Stimulated activated CD4-positive, alpha-beta T cell treated with anti-CD3 and anti-CD28 coated beads, Interleukin-1b, Interleukin-23, amount 100 ng/mL, for 4 hours (primary cell): ENCODE results near the gene TRAIP.
"Not testable (repeated sequence)": the region's sequence is repeated elsewhere in the genome, so short reads cannot be mapped to it uniquely, and the experiment has no call there.

Source experiments
- DNase-seq, 2 donors: peaks; one replicate each; pipeline ENCODE4 v3.0.0-alpha.2; 2020; ENCODE audit warnings: low read depth in 2 of 2

The TRAIP gene

DNA sequence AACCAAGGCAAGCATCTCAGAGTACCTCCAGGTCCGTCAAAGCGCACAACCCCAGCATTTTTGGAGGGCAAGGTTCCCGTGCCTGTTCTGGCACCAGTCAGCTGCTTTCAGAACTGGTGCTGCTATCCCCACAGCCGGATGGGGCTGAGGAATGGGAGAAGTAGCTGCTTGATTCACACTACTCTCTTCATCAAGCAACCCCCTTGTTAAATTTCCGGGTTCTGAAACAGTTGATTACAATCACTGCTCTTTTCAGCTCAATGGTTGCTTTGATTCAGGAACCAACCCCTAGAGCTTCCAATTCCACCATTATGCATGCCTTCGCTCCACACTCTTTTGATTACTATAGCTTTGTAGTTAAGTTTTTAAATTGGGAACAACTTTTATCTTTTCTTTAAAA is 30.3 kb downstream of the TRAIP start:
- DNase-seq: no peak

DNA sequence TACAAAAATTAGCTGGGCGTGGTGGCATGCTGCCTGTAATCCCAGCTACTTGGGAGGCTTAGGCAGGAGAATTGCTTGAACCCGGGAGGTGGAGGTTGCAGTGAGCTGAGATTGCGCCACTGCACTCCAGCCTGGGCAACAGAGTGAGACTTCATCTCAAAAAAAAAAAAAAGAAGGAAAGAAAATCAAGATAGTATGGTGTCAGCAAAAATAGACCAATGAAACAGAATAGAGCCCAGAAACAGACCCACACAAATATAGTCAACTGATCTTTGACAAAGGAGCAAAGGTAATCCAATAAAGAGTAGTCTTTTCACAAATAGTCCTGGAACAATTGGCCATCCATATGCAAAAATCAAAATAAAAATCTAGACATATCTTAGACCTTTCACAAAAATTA is 33.2 kb downstream of the TRAIP start:
- not testable (repeated sequence) for DNase-seq

- DNase-seq: no peak
Measured at GRCh38 chr3:49813497-49814174, 42.7 kb downstream of the TRAIP start, which contains the start of gene UBA7. Gene UBA7 (minus strand): TSS chr3:49813953. CDS start chr3:49813787, 166 bp downstream.

DNA sequence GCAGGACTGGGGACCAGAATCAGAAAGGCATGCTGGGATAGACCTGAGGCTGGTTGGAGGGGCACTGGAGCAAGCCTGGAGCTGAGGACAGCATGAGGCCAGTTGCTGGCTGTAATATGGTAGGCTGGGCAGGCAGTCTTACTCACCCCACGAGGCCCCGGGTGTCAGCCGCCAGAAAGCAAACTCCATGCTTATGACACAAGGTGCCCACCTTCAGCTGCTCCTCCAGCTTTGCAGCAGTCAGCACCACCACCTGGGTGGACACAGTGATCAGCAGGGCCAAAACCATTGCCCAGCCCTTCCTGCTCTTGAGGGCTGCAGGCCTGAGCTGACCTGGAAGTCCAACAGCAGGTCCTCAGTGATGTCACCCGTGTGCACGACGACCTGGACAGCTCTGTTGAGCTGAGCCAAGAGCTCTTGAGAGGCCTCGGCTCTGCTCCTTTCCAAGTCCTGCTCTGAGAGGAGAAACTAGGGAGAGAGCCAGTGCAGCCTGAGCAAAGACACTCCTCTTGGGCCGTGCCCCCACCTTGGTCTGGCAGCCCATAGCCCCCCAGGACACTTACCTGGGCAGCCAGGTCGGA is 43.4 kb downstream of the TRAIP start:
- DNase-seq: no peak

- DNase-seq: no peak
Measured at GRCh38 chr3:49807431-49808114, 48.8 kb downstream of the TRAIP start.

GRCh38 chr3:49806850-49807249 is 49.5 kb downstream of the TRAIP start:
- DNase-seq: no peak

DNA sequence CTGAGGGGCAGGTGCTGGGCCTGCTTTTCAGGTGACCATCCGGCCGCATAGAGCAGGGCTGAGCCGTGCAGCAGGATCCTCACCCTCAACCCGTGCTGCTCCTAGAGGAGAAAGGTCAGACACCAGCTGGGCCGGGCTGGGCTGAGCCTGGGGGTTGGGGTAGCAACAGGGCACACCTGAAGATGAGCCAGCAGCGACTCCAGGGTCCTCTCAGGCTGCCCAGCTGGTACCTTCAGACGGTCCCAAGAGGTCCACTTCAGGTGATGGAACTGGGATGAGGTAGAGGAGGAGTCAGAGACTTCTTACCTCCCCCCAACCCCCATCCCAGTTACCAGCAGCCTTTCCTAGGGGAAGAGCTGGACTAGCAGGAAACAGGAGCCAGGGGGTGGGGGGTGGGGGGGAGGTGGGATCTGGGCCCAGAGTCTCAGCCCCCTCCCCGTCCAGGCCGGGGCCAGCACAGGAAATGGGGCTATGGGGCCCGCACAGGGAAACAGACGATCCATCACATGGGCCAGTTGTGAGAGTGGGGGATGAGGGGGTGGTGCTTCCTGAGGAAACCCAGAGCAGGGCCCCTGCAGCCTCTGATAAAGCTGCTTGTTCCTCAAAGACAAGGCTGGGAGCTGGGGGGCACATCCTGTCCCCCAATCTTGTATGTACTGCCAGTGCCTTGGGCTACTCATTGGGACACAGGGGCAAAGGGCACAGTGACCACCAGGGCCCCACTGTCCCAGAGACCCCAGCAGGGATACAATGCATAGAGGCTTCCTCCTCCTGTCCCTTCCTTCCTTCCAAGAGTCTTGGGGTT is 50.3 kb downstream of the TRAIP start:
- no peak for DNase-seq

GRCh38 chr3:49805367-49805782 is 51.0 kb downstream of the TRAIP start:
- no peak for DNase-seq

GRCh38 chr3:49804141-49805041 is 52.0 kb downstream of the TRAIP start:
- no peak for DNase-seq

DNA sequence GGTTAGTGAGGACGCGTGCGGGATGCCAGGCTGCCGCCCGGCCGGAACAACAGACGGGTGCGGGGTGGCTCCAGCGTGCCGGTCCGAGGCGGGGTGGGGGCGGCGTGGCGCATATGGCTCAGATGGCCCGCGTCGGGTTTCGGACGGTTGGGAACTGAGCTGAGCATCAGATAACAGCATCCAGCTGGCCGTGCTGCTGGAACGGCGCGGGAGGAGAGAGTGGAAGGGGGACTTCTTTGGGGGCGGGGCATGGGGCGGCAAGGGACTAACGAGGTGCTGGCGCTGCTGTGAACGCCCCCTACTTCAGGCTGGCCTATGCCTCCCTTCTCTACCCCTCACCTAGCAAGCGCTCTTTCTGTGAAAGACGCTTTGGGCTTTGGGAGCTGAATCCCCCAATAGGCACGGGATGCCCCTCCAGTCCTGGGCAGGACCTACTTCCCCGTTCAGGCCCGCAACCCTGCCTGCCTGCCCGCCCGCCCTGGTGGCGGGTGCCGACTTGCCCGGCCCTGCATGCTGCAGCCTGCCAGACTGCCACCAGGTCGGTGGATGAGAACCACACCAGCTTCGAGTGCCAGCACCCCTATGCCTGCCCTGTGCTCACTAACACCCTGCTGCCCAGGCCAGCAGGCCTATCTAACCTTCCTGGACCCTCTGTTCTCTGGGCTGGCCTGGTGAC is 52.8 kb downstream of the TRAIP start:
- DNase-seq: peak in 1 of 2 donors; percentile 9

DNA sequence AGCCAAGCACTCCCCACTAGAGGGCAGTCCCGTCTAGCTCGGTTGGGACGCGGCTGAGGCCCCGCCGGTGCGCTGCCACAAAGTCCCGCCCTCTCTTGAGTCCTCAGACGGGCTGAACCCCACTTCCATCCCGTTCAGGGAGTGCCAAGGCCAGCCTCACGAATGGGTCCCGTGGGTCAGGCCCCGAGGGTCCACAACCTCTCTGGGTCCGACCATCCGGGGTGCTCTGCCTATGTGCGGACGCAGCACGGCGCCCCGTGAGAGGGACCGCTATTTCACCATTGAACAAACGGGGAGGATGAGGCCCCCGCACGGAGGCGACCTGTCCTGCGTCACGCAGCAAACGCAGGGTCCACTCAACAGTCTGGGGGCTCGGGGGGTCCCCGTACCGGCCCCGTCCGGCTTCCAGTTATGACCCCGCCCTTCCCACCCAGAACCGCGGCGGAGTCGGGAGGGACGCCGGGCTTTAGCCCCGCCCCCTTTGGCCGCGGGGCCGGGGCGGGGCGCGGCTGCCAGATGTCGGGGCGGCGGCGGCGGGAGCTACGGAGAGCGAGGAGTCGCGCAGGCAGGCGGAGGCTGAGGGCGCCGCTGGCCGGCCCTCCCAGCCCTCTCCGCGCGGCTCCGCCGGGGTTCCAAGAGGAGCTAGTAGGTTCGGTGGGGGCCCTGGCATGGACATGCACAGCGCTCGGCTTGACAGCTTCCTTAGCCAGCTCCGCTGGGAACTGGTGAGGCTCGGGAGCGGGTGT is 53.5 kb downstream of the TRAIP start, which contains the start of gene INKA1:
Gene INKA1 (plus strand): TSS at position 543 of the 746 bp plus-strand sequence. CDS start 132 bp downstream, at position 675.
- DNase-seq: peak; percentile 76 to 83

- DNase-seq: no peak
Measured at GRCh38 chr3:49801160-49801559, 55.2 kb downstream of the TRAIP start.

DNA sequence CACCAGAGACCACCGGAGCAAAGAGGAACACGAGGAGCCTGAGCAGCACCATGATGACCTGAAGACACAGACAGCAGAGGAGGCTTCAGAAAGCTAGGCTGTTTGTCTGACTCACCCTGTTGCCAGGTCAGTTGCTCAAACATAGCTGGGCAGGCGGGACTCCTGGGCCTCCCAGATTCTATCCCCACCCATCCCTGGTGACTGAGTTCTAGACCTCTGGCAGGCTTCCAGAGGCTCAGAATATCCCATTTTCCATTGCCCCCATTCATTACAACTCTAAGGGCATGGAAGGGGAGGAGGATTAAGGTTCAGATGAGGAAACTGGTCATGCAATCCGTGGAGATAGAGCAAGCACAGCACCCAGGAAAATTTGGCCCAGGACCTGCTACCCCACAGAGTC is 56.6 kb downstream of the TRAIP start, which contains the start of gene CDHR4:
Gene CDHR4 (minus strand): TSS at position 113 of the 400 bp plus-strand sequence. CDS start 61 bp downstream, at position 52.
- no peak for DNase-seq

GRCh38 chr3:49799105-49799504 is 57.3 kb downstream of the TRAIP start:
- DNase-seq: no peak

DNA sequence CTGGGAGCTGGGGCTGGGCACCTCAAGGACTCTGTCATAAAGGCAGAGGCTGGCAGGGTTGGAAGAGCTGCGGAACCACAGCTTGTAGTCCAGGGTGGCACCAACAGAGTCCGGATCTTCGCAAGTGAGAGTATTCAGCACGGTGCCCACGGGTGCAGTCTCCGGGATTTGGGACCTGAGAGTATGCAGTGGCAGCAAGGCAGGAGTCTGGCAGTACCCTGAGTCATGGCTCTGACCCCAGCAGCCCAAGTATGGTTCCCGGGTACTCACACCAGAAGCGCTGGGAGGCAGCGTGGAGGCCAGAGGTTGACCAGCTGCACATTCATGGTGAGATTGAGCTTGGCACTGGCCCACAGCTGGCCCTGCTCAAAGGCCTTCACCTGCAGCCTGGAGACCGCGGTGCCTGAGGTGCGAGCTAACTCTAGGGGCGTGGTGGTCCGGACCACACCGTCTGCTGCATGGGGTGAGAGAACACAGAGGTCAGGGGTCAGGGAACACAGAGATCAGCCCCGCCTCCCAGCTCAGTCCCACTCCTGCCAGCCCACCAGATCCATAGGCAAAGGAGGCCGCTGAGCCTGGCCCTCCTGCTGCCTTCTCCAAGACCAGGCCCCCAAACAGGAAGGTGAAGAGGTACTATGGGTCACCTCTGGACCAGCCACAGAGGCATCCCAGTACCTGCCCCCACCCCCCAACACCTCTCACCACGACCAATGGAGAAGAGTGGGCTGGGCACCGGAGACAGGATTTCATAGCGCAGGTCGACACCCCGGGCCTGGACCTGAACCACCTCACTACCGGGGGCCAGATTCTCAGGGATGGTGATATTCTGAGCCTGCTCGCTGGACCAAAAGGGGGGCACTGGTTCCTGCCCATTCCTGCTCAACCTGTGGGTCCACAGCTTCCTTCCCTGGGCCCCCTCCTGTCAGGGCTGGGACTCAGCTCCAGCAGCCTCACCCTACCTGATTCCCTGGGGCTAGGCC is 61.1 kb downstream of the TRAIP start:
- no peak for DNase-seq

GRCh38 chr3:49794431-49794830 is 61.9 kb downstream of the TRAIP start:
- no peak for DNase-seq

DNA sequence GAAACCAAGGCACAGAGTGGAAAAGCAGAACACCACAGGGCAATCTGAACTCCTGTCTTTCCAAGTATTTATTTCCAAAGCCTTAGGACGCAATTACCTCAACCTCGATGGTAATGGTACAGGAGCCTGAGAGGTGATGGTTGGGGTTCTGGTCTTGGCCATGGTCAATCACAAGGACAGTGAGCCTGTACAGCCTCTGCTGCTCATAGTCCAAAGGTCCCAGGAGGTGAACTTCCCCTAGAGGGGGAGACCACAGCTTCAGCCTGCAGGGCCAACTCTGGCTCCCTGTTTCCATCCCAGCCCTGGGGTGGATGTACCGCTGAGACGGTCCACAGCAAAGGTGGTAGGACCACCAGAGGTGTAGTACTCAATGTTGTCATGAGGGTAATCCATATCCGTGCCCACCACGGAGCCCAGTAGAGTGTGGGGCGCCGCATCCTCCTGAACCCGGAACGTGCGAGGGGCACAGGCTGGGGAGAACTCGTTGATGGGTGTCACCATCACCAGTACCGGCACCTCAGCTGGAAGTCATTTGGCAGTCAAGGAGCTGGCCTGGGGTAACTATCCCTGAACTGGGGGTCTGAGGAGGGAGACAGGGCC is 62.8 kb downstream of the TRAIP start:
- no peak for DNase-seq
